Endometrium (tissue), 2 donors: ENCODE measurements around the gene POLR2J.
"Not testable (repeated sequence)": the region's sequence is repeated elsewhere in the genome, so short reads cannot be mapped to it uniquely, and the experiment has no call there.

ENCODE experiments used
- FAIRE-seq: peaks from 2 replicates; lab custom pipeline; 2012; peaks lifted over from hg19 to GRCh38; lab: Jason Lieb, UNC
- donor health status: control.
- donor health status: control.

The POLR2J gene

GRCh38 chr7:102466097-102466496 is 12.6 kb downstream of the POLR2J start:
- no peak for FAIRE-seq

GRCh38 chr7:102464577-102465280 is 14.0 kb downstream of the POLR2J start, which contains the start of the genes ALKBH4 and LRWD1:
TSS of gene ALKBH4 (minus strand) at chr7:102464863. CDS start at chr7:102464836, 27 bp downstream.
TSS of gene LRWD1 (plus strand) at chr7:102464984. CDS start at chr7:102465081, 97 bp downstream.
- no peak for FAIRE-seq

GRCh38 chr7:102463841-102464576 is 14.7 kb downstream of the POLR2J start:
- FAIRE-seq, result no peak

GRCh38 chr7:102460467-102460866 is 18.3 kb downstream of the POLR2J start:
- FAIRE-seq, result no peak

- FAIRE-seq, result no peak
Observed at GRCh38 chr7:102459221-102459844, 19.4 kb downstream of the POLR2J start.

- no peak for FAIRE-seq
Observed at GRCh38 chr7:102457352-102457924, 21.3 kb downstream of the POLR2J start.

GRCh38 chr7:102456327-102456726 is 22.4 kb downstream of the POLR2J start:
- no peak for FAIRE-seq

- FAIRE-seq, result no peak
Observed at GRCh38 chr7:102455596-102455995, 23.1 kb downstream of the POLR2J start.

- not testable (repeated sequence) for FAIRE-seq
Observed at GRCh38 chr7:102454932-102455331, 23.8 kb downstream of the POLR2J start.

GRCh38 chr7:102454468-102454867 is 24.3 kb downstream of the POLR2J start:
- no peak for FAIRE-seq

- FAIRE-seq, result no peak
Observed at GRCh38 chr7:102453319-102453718, 25.4 kb downstream of the POLR2J start.

- FAIRE-seq, result no peak
Observed at GRCh38 chr7:102452451-102452850, 26.3 kb downstream of the POLR2J start.

GRCh38 chr7:102451371-102452054 is 27.2 kb downstream of the POLR2J start:
- FAIRE-seq, result no peak

GRCh38 chr7:102450242-102450641 is 28.5 kb downstream of the POLR2J start:
- FAIRE-seq, result no peak

- no peak for FAIRE-seq
Observed at GRCh38 chr7:102449136-102449535, 29.6 kb downstream of the POLR2J start.

GRCh38 chr7:102447311-102447710 is 31.4 kb downstream of the POLR2J start:
- no peak for FAIRE-seq

- no peak for FAIRE-seq
Observed at GRCh38 chr7:102446387-102447156, 32.1 kb downstream of the POLR2J start.

GRCh38 chr7:102445674-102446071 is 33.0 kb downstream of the POLR2J start:
- FAIRE-seq, result no peak

- no peak for FAIRE-seq
Observed at GRCh38 chr7:102444961-102445673, 33.6 kb downstream of the POLR2J start.

- no peak for FAIRE-seq
Observed at GRCh38 chr7:102439963-102440795, 38.5 kb downstream of the POLR2J start.
